GM18502 (cell line): ENCODE measurements around the gene ADGB.

Source experiments
- ATAC-seq: cut with Tn5 transposase; IDR thresholded peaks from one replicate; pipeline ENCODE4 v1.9.1; 2021; ENCODE audit warnings: mild to moderate bottlenecking; ENCODE audit not compliant: unreplicated experiment, poor library complexity

The ADGB gene

GRCh38 chr6:146628350-146628749 is 29.6 kb downstream of the ADGB start:
- no peak for ATAC-seq

GRCh38 chr6:146634022-146634421 is 35.2 kb downstream of the ADGB start:
- no peak for ATAC-seq

- no peak for ATAC-seq
These were observed 36.4 kb downstream of the ADGB start for GRCh38 chr6:146635165-146635564.

GRCh38 chr6:146636481-146636880 is 37.7 kb downstream of the ADGB start:
- no peak for ATAC-seq

GRCh38 chr6:146642921-146643320 is 44.1 kb downstream of the ADGB start:
- no peak for ATAC-seq

GRCh38 chr6:146650799-146651481 is 52.2 kb downstream of the ADGB start:
- no peak for ATAC-seq

- no peak for ATAC-seq
These were observed 52.7 kb downstream of the ADGB start for GRCh38 chr6:146651482-146651863.

- no peak for ATAC-seq
These were observed 58.7 kb downstream of the ADGB start for GRCh38 chr6:146657432-146657831.

GRCh38 chr6:146664871-146665360 is 66.1 kb downstream of the ADGB start:
- ATAC-seq: no peak

- no peak for ATAC-seq
These were observed 68.1 kb downstream of the ADGB start for GRCh38 chr6:146666909-146667308.

- no peak for ATAC-seq
These were observed 71.4 kb downstream of the ADGB start for GRCh38 chr6:146670161-146670560.

- no peak for ATAC-seq
These were observed 74.3 kb downstream of the ADGB start for GRCh38 chr6:146673069-146673468.

GRCh38 chr6:146679386-146679785 is 80.6 kb downstream of the ADGB start:
- ATAC-seq: no peak

GRCh38 chr6:146682919-146683318 is 84.1 kb downstream of the ADGB start:
- ATAC-seq: no peak

- ATAC-seq: no peak
These were observed 91.0 kb downstream of the ADGB start for GRCh38 chr6:146689806-146690205.

GRCh38 chr6:146693342-146693741 is 94.6 kb downstream of the ADGB start:
- no peak for ATAC-seq

- ATAC-seq: no peak
These were observed 99.1 kb downstream of the ADGB start for GRCh38 chr6:146697921-146698320.

- peak; percentile 89 for ATAC-seq
These were observed 101.4 kb downstream of the ADGB start for GRCh38 chr6:146700078-146700686.

- ATAC-seq: no peak
These were observed 102.9 kb downstream of the ADGB start for GRCh38 chr6:146701632-146702031.

GRCh38 chr6:146709036-146709622 is 110.4 kb downstream of the ADGB start:
- ATAC-seq: no peak

- ATAC-seq: no peak
These were observed 120.6 kb downstream of the ADGB start for GRCh38 chr6:146719387-146719786.

GRCh38 chr6:146739696-146740095 is 140.9 kb downstream of the ADGB start:
- no peak for ATAC-seq
